GM23248 (cell line): ENCODE data around the gene AFMID. TPM values are rescaled to one million over a fixed set of nuclear protein-coding genes. Genes with fewer than 3 reads are reported as not detected.

Experiments used
- DNase-seq: peaks from one replicate; pipeline ENCODE4 v3.0.0-alpha.2; 2015
- H2AFZ ChIP-seq: fragments of 200-600 bp; sonication (generic); 2 replicates; pipeline ENCODE4 v1.6.1; 2016; ENCODE audit warnings: antibody characterized with exemption
- H3F3A ChIP-seq: fragments of 200-600 bp; sonication (generic); 2 replicates; pipeline ENCODE4 v1.6.1; 2016; ENCODE audit warnings: mild to moderate bottlenecking, antibody characterized with exemption, mixed run types; ENCODE audit not compliant: insufficient read depth
- H3K27ac ChIP-seq: fragments of 200-600 bp; sonication (generic); 2 replicates; pipeline ENCODE4 v1.5.1; 2016; ENCODE audit warnings: mild to moderate bottlenecking
- H3K27me3 ChIP-seq: fragments of 200-600 bp; sonication (generic); replicated peaks from 2 replicates; pipeline ENCODE4 v1.6.1; 2016; ENCODE audit warnings: mild to moderate bottlenecking; ENCODE audit not compliant: insufficient read depth
- H3K36me3 ChIP-seq: fragments of 200-600 bp; sonication (generic); 2 replicates; pipeline ENCODE4 v1.6.1; 2016; ENCODE audit warnings: low read depth, mild to moderate bottlenecking
- H3K4me1 ChIP-seq: fragments of 200-600 bp; sonication (generic); 2 replicates; pipeline ENCODE4 v1.6.1; 2016; ENCODE audit warnings: mild to moderate bottlenecking; ENCODE audit not compliant: insufficient read depth
- H3K4me2 ChIP-seq: fragments of 200-600 bp; sonication (generic); one replicate; pipeline ENCODE4 v1.6.1; 2016; ENCODE audit warnings: mild to moderate bottlenecking; ENCODE audit not compliant: unreplicated experiment
- H3K4me3 ChIP-seq: fragments of 200-600 bp; sonication (generic); 2 replicates; pipeline ENCODE4 v1.5.1; 2016; ENCODE audit warnings: mild to moderate bottlenecking
- H3K79me2 ChIP-seq: fragments of 200-600 bp; sonication (generic); 2 replicates; pipeline ENCODE4 v1.6.1; 2016; ENCODE audit warnings: mild to moderate bottlenecking; ENCODE audit not compliant: insufficient read depth
- H3K9ac ChIP-seq: fragments of 200-600 bp; sonication (generic); 2 replicates; pipeline ENCODE4 v1.6.1; 2016; ENCODE audit warnings: mild to moderate bottlenecking
- H3K9me2 ChIP-seq: fragments of 200-600 bp; sonication (generic); 2 replicates; pipeline ENCODE4 v1.6.1; 2016; ENCODE audit warnings: mixed run types, mild to moderate bottlenecking, moderate library complexity; ENCODE audit not compliant: insufficient read depth
- H3K9me3 ChIP-seq: fragments of 200-600 bp; sonication (generic); one replicate; pipeline ENCODE4 v1.6.1; 2017; ENCODE audit warnings: low read depth
- H4K20me1 ChIP-seq: fragments of 200-600 bp; sonication (generic); 2 replicates; pipeline ENCODE4 v1.6.0; 2016; ENCODE audit not compliant: insufficient read depth
- EZH2 ChIP-seq: fragments of 200-600 bp; sonication (generic); IDR thresholded peaks from 2 replicates; pipeline ENCODE4 v1.6.1; 2018; ENCODE audit warnings: antibody characterized with exemption, mild to moderate bottlenecking; ENCODE audit not compliant: insufficient read depth, poor library complexity, severe bottlenecking
- EZH2phosphoT487 ChIP-seq: fragments of 200-600 bp; sonication (generic); IDR thresholded peaks from 2 replicates; pipeline ENCODE4 v1.6.1; 2018; ENCODE audit warnings: antibody characterized with exemption, moderate library complexity, mild to moderate bottlenecking, low read depth; ENCODE audit not compliant: insufficient read depth
- WGBS, 2 experiments: methylation state at CpG; one replicate each; pipeline ENCODE4 v1.1.6; 2015 to 2017; ENCODE audit warnings: low lambda C conversion rate in 2 of 2, low coverage in 1 of 2; ENCODE audit errors: missing lambda C conversion rate in 2 of 2; 5-methylcytosine and 5-hydroxymethylcytosine counted together
- in situ Hi-C: fragments of 300-500 bp; cut with MboI; formaldehyde crosslinking; loops from 2 replicates; pipeline ENCODE4 v1.15.0; 2020
- polyA plus RNA-seq: library from polyadenylated mRNA; unstranded; fragments of >200 nt; fragmentation: Nextera tagmentation; extraction: Ambion mirVana; gene quantifications from 2 replicates; pipeline ENCODE4 v1.2.1, GENCODE V29; 2016
- total RNA-seq: library from RNA; depleted of rRNA; stranded (reverse); fragments of >200 nt; shearing (Covaris generic); gene quantifications from 2 replicates; pipeline ENCODE4 v1.2.3, GENCODE V29; 2014

AFMID gene
- total and polyA plus RNA-seq, 2 experiments from 2014 or later, result 22.9 to 24.1 TPM

DNA sequence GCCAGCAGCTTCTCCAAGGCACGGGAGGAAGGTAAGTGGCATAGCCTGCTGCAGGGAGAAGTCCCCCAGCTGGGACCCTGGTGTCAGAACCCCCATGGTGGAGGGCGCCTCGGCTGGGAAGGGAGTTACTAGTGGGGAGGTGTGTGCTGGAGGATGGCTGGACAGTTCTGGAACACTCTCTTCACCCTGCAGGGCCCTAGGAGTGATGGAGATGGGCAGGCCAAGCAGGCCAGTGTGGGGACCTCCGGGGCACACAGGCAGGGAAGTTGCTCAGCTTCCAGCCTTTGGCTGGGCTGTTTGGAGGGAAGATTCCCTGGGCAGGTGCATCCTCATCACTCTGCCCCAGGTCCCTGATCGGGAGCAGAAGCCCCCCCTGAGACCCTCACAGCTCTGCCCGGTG lies 40.3 kb upstream of the AFMID start:
- TF ChIP-seq EZH2phosphoT487 (no peak), EZH2 (no peak)
- no peaks in the 10 kb centered on the region for H3K36me3 ChIP-seq
- no peak overlapping the region for H3K27ac ChIP-seq
- H3K79me2 ChIP-seq, result no peaks in the 10 kb centered on the region
- H3K9me2 ChIP-seq, result no peaks in the 10 kb centered on the region
- peaks cover 5% of the 10 kb centered on the region; the same call in 1 of the 2 replicates for H3K27me3 ChIP-seq
- H3K9ac ChIP-seq, result no peak overlapping the region
- DNase-seq, result no peak
- H3F3A ChIP-seq, result no peaks in the 10 kb centered on the region
- no peaks in the 10 kb centered on the region for H4K20me1 ChIP-seq
- H2AFZ ChIP-seq, result no peak overlapping the region
- no peak overlapping the region for H3K4me3 ChIP-seq
- peaks cover 6% of the 10 kb centered on the region for H3K4me1 ChIP-seq
- in situ Hi-C loops, result no loop called here
- no peaks in the 10 kb centered on the region for H3K9me3 ChIP-seq
- no peak overlapping the region for H3K4me2 ChIP-seq
- WGBS, 2 experiments, result 43 to 60% methylated on average over 6 of the region's 6 CpGs

DNA sequence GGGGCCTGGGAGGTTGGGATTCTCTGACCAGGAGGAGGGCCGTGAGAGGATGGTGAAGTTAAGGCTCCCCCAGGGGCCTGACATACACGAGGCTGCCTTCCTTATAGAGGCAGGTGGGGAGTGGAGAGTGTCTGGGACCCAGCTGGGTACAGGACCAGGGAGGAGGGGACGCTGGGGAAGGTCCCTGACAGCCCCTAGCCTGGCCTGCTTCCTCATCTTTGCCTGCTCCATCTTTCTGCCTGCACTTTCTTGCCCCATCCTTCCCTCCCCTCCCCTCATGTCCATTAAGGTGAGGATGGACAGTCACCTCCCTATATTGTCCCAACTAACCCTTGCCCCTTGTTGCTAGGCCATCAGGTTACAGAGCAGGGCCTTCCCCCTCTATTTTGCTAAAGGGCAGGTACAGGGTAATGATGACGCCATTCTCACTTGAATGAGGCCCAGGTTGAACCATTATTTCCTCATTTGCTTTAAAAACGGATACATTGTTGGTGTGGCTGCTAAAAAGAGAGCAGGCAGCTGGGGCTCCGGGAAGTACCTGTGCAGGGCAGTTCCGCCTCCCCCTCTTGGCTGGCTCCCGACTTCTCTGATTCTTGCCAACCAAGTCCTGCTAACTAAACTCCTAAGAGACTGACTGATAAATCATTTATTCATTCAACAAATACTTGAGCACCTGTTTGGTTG lies 39.7 kb upstream of the AFMID start:
- H3K9ac ChIP-seq, result no peak overlapping the region

DNA sequence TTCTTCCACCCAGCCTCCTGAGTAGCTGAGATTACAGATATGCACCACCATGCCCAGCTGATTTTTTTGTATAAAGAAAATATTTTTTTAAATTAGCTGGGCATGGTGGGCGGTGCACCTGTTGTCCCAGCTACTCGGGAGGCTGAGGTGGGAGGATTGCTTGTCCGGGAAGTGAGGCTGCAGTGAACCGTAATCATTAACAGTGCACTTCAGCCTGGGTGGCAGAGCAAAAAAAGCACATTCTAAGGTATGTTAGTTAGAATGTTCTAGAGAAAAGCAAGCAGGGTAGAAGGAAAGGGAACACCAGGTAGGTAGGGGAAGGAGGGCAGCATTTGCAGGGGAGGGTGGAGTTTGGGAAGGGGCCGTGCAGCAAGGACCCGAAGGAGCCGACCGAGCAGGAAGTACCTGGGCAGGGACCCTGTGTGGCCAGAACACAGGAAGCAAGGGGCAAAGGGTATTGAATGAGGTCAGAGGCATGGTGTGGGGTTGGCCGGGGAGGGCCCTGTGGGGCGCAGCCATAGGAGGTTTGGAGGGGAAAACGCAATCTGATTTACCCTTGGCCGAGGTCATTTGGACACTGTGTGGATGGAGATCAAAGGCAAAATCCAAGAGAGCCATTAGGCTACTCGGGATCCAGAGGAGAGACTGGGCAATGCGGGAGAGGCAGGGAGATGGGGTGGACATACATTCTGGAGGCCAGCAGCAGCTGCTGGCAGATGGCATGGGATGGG lies 38.7 kb upstream of the AFMID start:
- in situ Hi-C loops, result no loop called here
- no peak overlapping the region for H3K27ac ChIP-seq

More for the DNA sequence above, 39.7 kb upstream of the AFMID start:
- Histone ChIP-seq H2AFZ (no peak overlapping the region), H3K79me2 (no peaks in the 10 kb centered on the region), H3K4me3 (no peak overlapping the region), H3K9me2 (no peaks in the 10 kb centered on the region), H3K4me1 (peaks cover 6% of the 10 kb centered on the region), H3K27me3 (peaks cover 5% of the 10 kb centered on the region; the same call in 1 of the 2 replicates), H4K20me1 (no peaks in the 10 kb centered on the region), H3K4me2 (no peak overlapping the region), H3K27ac (no peak overlapping the region), H3K36me3 (no peaks in the 10 kb centered on the region), H3K9me3 (no peaks in the 10 kb centered on the region), H3F3A (no peaks in the 10 kb centered on the region)
- in situ Hi-C loops, result no loop called here
- DNase-seq, result no peak
- 60 to 61% methylated on average over 7 to 8 of the region's 8 CpGs for WGBS, 2 experiments
- TF ChIP-seq EZH2 (no peak), EZH2phosphoT487 (no peak)

DNA sequence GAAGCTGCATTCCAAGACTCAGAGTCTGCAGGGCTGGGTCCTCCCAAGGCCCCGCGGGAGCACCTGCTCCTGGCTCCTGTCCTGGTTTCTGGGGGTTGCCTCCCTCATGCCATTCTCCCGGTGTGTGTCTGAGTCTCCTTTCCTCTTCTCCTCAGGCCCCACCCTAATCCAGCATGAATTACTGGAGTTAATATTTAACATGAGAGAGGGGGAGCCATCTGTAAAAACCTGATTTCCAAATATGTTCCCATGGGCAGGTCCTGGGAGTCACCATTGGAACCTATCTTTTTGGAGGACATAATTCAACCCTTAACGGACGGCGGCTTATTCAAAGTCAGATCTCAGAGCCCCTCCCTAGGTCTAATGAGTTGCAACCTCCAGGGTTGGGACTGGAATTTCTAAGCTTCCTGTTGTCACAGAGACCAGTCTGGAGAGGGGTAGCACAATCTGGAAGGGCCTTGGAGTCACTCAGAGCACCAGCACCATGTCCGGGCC lies 35.6 kb upstream of the AFMID start:
- peak overlapping the region; percentile 43 for H3K4me2 ChIP-seq
- TF ChIP-seq EZH2 (no peak), EZH2phosphoT487 (no peak)

More for the DNA sequence above, 38.7 kb upstream of the AFMID start:
- Histone ChIP-seq H3K27me3 (peaks cover 5% of the 10 kb centered on the region; the same call in 1 of the 2 replicates), H3K36me3 (no peaks in the 10 kb centered on the region), H3K4me2 (no peak overlapping the region), H2AFZ (no peak overlapping the region), H3K9me3 (no peaks in the 10 kb centered on the region), H4K20me1 (no peaks in the 10 kb centered on the region), H3F3A (no peaks in the 10 kb centered on the region), H3K4me3 (no peak overlapping the region), H3K4me1 (peaks cover 6% of the 10 kb centered on the region), H3K9ac (no peak overlapping the region), H3K9me2 (no peaks in the 10 kb centered on the region), H3K79me2 (no peaks in the 10 kb centered on the region)
- TF ChIP-seq EZH2 (no peak), EZH2phosphoT487 (no peak)
- 60% methylated on average over 13 to 14 of the region's 14 CpGs for WGBS, 2 experiments
- no peak for DNase-seq

More for the DNA sequence above, 35.6 kb upstream of the AFMID start:
- Histone ChIP-seq H2AFZ (no peak overlapping the region), H3K9me3 (no peaks in the 10 kb centered on the region), H4K20me1 (no peaks in the 10 kb centered on the region), H3K4me1 (peaks cover 6% of the 10 kb centered on the region), H3K79me2 (no peaks in the 10 kb centered on the region), H3K27ac (no peak overlapping the region), H3K36me3 (no peaks in the 10 kb centered on the region), H3K9me2 (no peaks in the 10 kb centered on the region), H3F3A (no peaks in the 10 kb centered on the region), H3K9ac (no peak overlapping the region), H3K27me3 (peaks cover 5% of the 10 kb centered on the region; the same call in 1 of the 2 replicates), H3K4me3 (no peak overlapping the region)
- in situ Hi-C loops, result no loop called here
- WGBS, 2 experiments, result 47 to 49% methylated on average over 7 of the region's 7 CpGs
- DNase-seq, result peak; percentile 79
